DOHH2 (cell line): Measurements from ENCODE around the gene IL27RA.

ENCODE experiments used
- H3F3A ChIP-seq: fragments of 200-600 bp; sonication (generic), shearing (Covaris generic); 2 replicates; pipeline ENCODE4 v1.6.0; 2016; ENCODE audit warnings: antibody characterized with exemption, mild to moderate bottlenecking; ENCODE audit not compliant: control insufficient read depth, insufficient read depth
- H3K27ac ChIP-seq: fragments of 200-600 bp; sonication (generic); 2 replicates; pipeline ENCODE4 v1.5.1; 2014; ENCODE audit warnings: low read depth, mild to moderate bottlenecking, low read length, moderate library complexity
- H3K27me3 ChIP-seq: fragments of 200-600 bp; sonication (generic); 2 replicates; pipeline ENCODE4 v1.6.1; 2014; ENCODE audit warnings: mild to moderate bottlenecking, low read length, mixed read lengths; ENCODE audit not compliant: control insufficient read depth
- H3K36me3 ChIP-seq: fragments of 200-600 bp; sonication (generic); 2 replicates; pipeline ENCODE4 v1.6.1; 2014; ENCODE audit warnings: mild to moderate bottlenecking, low read length, moderate library complexity, mixed read lengths; ENCODE audit not compliant: control insufficient read depth
- H3K4me1 ChIP-seq: fragments of 200-600 bp; sonication (generic); 2 replicates; pipeline ENCODE4 v1.6.1; 2014; ENCODE audit warnings: mild to moderate bottlenecking, low read length, mixed read lengths; ENCODE audit not compliant: control insufficient read depth
- H3K4me2 ChIP-seq: fragments of 200-600 bp; sonication (generic); 2 replicates; pipeline ENCODE4 v1.6.0; 2014; ENCODE audit warnings: mild to moderate bottlenecking, low read length, moderate library complexity
- H3K4me3 ChIP-seq: fragments of 200-600 bp; sonication (generic); 2 replicates; pipeline ENCODE4 v1.5.1; 2014; ENCODE audit warnings: mild to moderate bottlenecking, low read length, mixed read lengths
- H3K79me2 ChIP-seq: fragments of 200-600 bp; sonication (generic); 2 replicates; pipeline ENCODE4 v1.6.1; 2014; ENCODE audit warnings: mild to moderate bottlenecking, low read length, mixed read lengths; ENCODE audit not compliant: control insufficient read depth
- H3K9me2 ChIP-seq: fragments of 200-600 bp; sonication (generic); replicated peaks from 2 replicates; pipeline ENCODE4 v1.6.1; 2014; ENCODE audit warnings: mild to moderate bottlenecking, low read length, mixed read lengths; ENCODE audit not compliant: control insufficient read depth
- H3K9me3 ChIP-seq: fragments of 200-600 bp; sonication (generic); 2 replicates; pipeline ENCODE4 v1.6.1; 2014; ENCODE audit warnings: antibody characterized with exemption, low read length, mixed read lengths; ENCODE audit not compliant: control insufficient read depth, insufficient read depth
- H4K20me1 ChIP-seq: fragments of 200-600 bp; sonication (generic); 2 replicates; pipeline ENCODE4 v1.6.0; 2014; ENCODE audit warnings: low read depth, mild to moderate bottlenecking, antibody characterized with exemption, low read length, moderate library complexity; ENCODE audit not compliant: control insufficient read depth, insufficient read depth
- CTCF ChIP-seq: fragments of 200-600 bp; sonication (generic); IDR thresholded peaks from one replicate; pipeline ENCODE4 v1.5.1; 2014; ENCODE audit warnings: antibody characterized with exemption, mild to moderate bottlenecking, low read depth, low read length; ENCODE audit not compliant: poor library complexity, severe bottlenecking
- EZH2phosphoT487 ChIP-seq: fragments of 200-600 bp; sonication (generic); IDR thresholded peaks from 2 replicates; pipeline ENCODE4 v1.6.1; 2017; ENCODE audit warnings: borderline replicate concordance, mild to moderate bottlenecking, antibody characterized with exemption, low read length, moderate library complexity, mixed read lengths

Gene IL27RA

GRCh38 chr19:14003251-14004055 is 28.1 kb upstream of the IL27RA start:
- Histone ChIP-seq H3K27ac (peak overlapping the region; percentile 90), H3K36me3 (peaks cover 24% of the 10 kb centered on the region), H4K20me1 (no peaks in the 10 kb centered on the region), H3K4me2 (peak overlapping the region; percentile 94), H3F3A (peaks cover 28% of the 10 kb centered on the region), H3K79me2 (peaks cover 61% of the 10 kb centered on the region), H3K27me3 (no peaks in the 10 kb centered on the region), H3K4me3 (peak overlapping the region; percentile 84), H3K9me2 (no peaks in the 10 kb centered on the region), H3K4me1 (peaks cover 62% of the 10 kb centered on the region), H3K9me3 (peaks cover 7% of the 10 kb centered on the region)
- TF ChIP-seq EZH2phosphoT487, result no peak
- no peak for TF ChIP-seq CTCF

- Histone ChIP-seq H3K36me3 (peaks cover 11% of the 10 kb centered on the region), H4K20me1 (no peaks in the 10 kb centered on the region), H3K27me3 (no peaks in the 10 kb centered on the region), H3K4me3 (peak overlapping the region; percentile 84), H3K4me2 (peak overlapping the region; percentile 94), H3K79me2 (peaks cover 50% of the 10 kb centered on the region), H3K9me2 (no peaks in the 10 kb centered on the region), H3K9me3 (no peaks in the 10 kb centered on the region), H3F3A (peaks cover 29% of the 10 kb centered on the region), H3K4me1 (peaks cover 62% of the 10 kb centered on the region), H3K27ac (peak overlapping the region; percentile 90)
- no peak for TF ChIP-seq EZH2phosphoT487
- no peak for TF ChIP-seq CTCF
Measured at GRCh38 chr19:14004619-14005348, 26.8 kb upstream of the IL27RA start.

GRCh38 chr19:14005349-14006084 is 26.0 kb upstream of the IL27RA start:
- peaks cover 60% of the 10 kb centered on the region for H3K4me1 ChIP-seq
- no peaks in the 10 kb centered on the region for H3K9me3 ChIP-seq
- H3K27me3 ChIP-seq, result no peaks in the 10 kb centered on the region
- peak overlapping the region; percentile 84 for H3K4me3 ChIP-seq
- H3K36me3 ChIP-seq, result peaks cover 4% of the 10 kb centered on the region
- H3F3A ChIP-seq, result peaks cover 29% of the 10 kb centered on the region
- peak overlapping the region; percentile 90 for H3K27ac ChIP-seq
- H3K79me2 ChIP-seq, result peaks cover 43% of the 10 kb centered on the region
- H3K4me2 ChIP-seq, result peak overlapping the region; percentile 94
- H3K9me2 ChIP-seq, result no peaks in the 10 kb centered on the region
- no peak for TF ChIP-seq CTCF
- TF ChIP-seq EZH2phosphoT487, result no peak
- H4K20me1 ChIP-seq, result no peaks in the 10 kb centered on the region
